ENCODE measurements around the gene CYP39A1.

CYP39A1 gene

GRCh38 chr6:46530896-46531295, 121.7 kb downstream of the CYP39A1 start:
- no peak for TF ChIP-seq POLR2AphosphoS5 (IDR thresholded peaks at IDR 0.05; ENCODE audit: low read depth, low read length)
- no peak for TF ChIP-seq TAF1 (IDR thresholded peaks at IDR 0.05; ENCODE audit: borderline replicate concordance, low read depth, low read length)
- TF ChIP-seq POLR2A (IDR thresholded peaks at IDR 0.05; ENCODE audit: low read depth, low read length) = no peak
- DNase-seq (ENCODE audit: insufficient read length) (no peak), FAIRE-seq (no peak)

GRCh38 chr6:46528961-46529750, 123.5 kb downstream of the CYP39A1 start:
- TF ChIP-seq TAF1 (IDR thresholded peaks at IDR 0.05; ENCODE audit: borderline replicate concordance, low read depth, low read length) (no peak), POLR2A (IDR thresholded peaks at IDR 0.05; ENCODE audit: low read depth, low read length) (no peak), POLR2AphosphoS5 (IDR thresholded peaks at IDR 0.05; ENCODE audit: low read depth, low read length) (no peak)
- FAIRE-seq = no peak
- DNase-seq (ENCODE audit: insufficient read length) = no peak

GRCh38 chr6:46526607-46527006, 126.0 kb downstream of the CYP39A1 start:
- no peak for TF ChIP-seq POLR2A (IDR thresholded peaks at IDR 0.05; ENCODE audit: low read depth, low read length)
- DNase-seq (ENCODE audit: insufficient read length) = no peak
- FAIRE-seq = no peak

GRCh38 chr6:46525583-46525982, 127.0 kb downstream of the CYP39A1 start:
- TF ChIP-seq POLR2A (IDR thresholded peaks at IDR 0.05; ENCODE audit: low read depth, low read length) = no peak
- no peak for TF ChIP-seq POLR2AphosphoS5 (IDR thresholded peaks at IDR 0.05; ENCODE audit: low read depth, low read length)
- no peak for TF ChIP-seq TAF1 (IDR thresholded peaks at IDR 0.05; ENCODE audit: borderline replicate concordance, low read depth, low read length)
- FAIRE-seq = no peak
- no peak for DNase-seq (ENCODE audit: insufficient read length)

GRCh38 chr6:46521464-46521971, 131.1 kb downstream of the CYP39A1 start:
- DNase-seq (ENCODE audit: insufficient read length) (no peak), FAIRE-seq (no peak)
- TF ChIP-seq POLR2A (IDR thresholded peaks at IDR 0.05; ENCODE audit: low read depth, low read length) = no peak
- no peak for TF ChIP-seq POLR2AphosphoS5 (IDR thresholded peaks at IDR 0.05; ENCODE audit: low read depth, low read length)
- no peak for TF ChIP-seq TAF1 (IDR thresholded peaks at IDR 0.05; ENCODE audit: borderline replicate concordance, low read depth, low read length)

GRCh38 chr6:46517202-46517601, 135.4 kb downstream of the CYP39A1 start:
- no peak for FAIRE-seq
- DNase-seq (ENCODE audit: insufficient read length) = no peak
- TF ChIP-seq TAF1 (IDR thresholded peaks at IDR 0.05; ENCODE audit: borderline replicate concordance, low read depth, low read length) = no peak
- no peak for TF ChIP-seq POLR2A (IDR thresholded peaks at IDR 0.05; ENCODE audit: low read depth, low read length)
- no peak for TF ChIP-seq POLR2AphosphoS5 (IDR thresholded peaks at IDR 0.05; ENCODE audit: low read depth, low read length)

- no peak for TF ChIP-seq POLR2A (IDR thresholded peaks at IDR 0.05; ENCODE audit: low read depth, low read length)
- TF ChIP-seq TAF1 (IDR thresholded peaks at IDR 0.05; ENCODE audit: borderline replicate concordance, low read depth, low read length) = no peak
- TF ChIP-seq POLR2AphosphoS5 (IDR thresholded peaks at IDR 0.05; ENCODE audit: low read depth, low read length) = no peak
- FAIRE-seq = no peak
- DNase-seq (ENCODE audit: insufficient read length) = no peak
Measured at GRCh38 chr6:46513533-46513932, 139.1 kb downstream of the CYP39A1 start.

- TF ChIP-seq POLR2AphosphoS5 (IDR thresholded peaks at IDR 0.05; ENCODE audit: low read depth, low read length) (no peak), POLR2A (IDR thresholded peaks at IDR 0.05; ENCODE audit: low read depth, low read length) (no peak), TAF1 (IDR thresholded peaks at IDR 0.05; ENCODE audit: borderline replicate concordance, low read depth, low read length) (no peak)
- FAIRE-seq (no peak), DNase-seq (ENCODE audit: insufficient read length) (no peak)
Measured at GRCh38 chr6:46511320-46511719, 141.3 kb downstream of the CYP39A1 start.

- FAIRE-seq = no peak
- no peak for TF ChIP-seq TAF1 (IDR thresholded peaks at IDR 0.05; ENCODE audit: borderline replicate concordance, low read depth, low read length)
- TF ChIP-seq POLR2AphosphoS5 (IDR thresholded peaks at IDR 0.05; ENCODE audit: low read depth, low read length) = no peak
- no peak for TF ChIP-seq POLR2A (IDR thresholded peaks at IDR 0.05; ENCODE audit: low read depth, low read length)
- no peak for DNase-seq (ENCODE audit: insufficient read length)
Measured at GRCh38 chr6:46510651-46511050, 142.0 kb downstream of the CYP39A1 start.

- FAIRE-seq (no peak), DNase-seq (ENCODE audit: insufficient read length) (no peak)
- no peak for TF ChIP-seq POLR2A (IDR thresholded peaks at IDR 0.05; ENCODE audit: low read depth, low read length)
- no peak for TF ChIP-seq TAF1 (IDR thresholded peaks at IDR 0.05; ENCODE audit: borderline replicate concordance, low read depth, low read length)
- TF ChIP-seq POLR2AphosphoS5 (IDR thresholded peaks at IDR 0.05; ENCODE audit: low read depth, low read length) = no peak
Measured at GRCh38 chr6:46509981-46510510, 142.6 kb downstream of the CYP39A1 start.

- DNase-seq (ENCODE audit: insufficient read length) (no peak), FAIRE-seq (no peak)
- no peak for TF ChIP-seq POLR2AphosphoS5 (IDR thresholded peaks at IDR 0.05; ENCODE audit: low read depth, low read length)
- no peak for TF ChIP-seq TAF1 (IDR thresholded peaks at IDR 0.05; ENCODE audit: borderline replicate concordance, low read depth, low read length)
- TF ChIP-seq POLR2A (IDR thresholded peaks at IDR 0.05; ENCODE audit: low read depth, low read length) = no peak
Measured at GRCh38 chr6:46509063-46509462, 143.6 kb downstream of the CYP39A1 start.

GRCh38 chr6:46507426-46507825, 145.2 kb downstream of the CYP39A1 start:
- FAIRE-seq = no peak
- no peak for DNase-seq (ENCODE audit: insufficient read length)
- no peak for TF ChIP-seq POLR2A (IDR thresholded peaks at IDR 0.05; ENCODE audit: low read depth, low read length)
- no peak for TF ChIP-seq POLR2AphosphoS5 (IDR thresholded peaks at IDR 0.05; ENCODE audit: low read depth, low read length)
- no peak for TF ChIP-seq TAF1 (IDR thresholded peaks at IDR 0.05; ENCODE audit: borderline replicate concordance, low read depth, low read length)

Measured in GM12892 (cell line).